Neutrophil (primary cell): ENCODE results near the gene ACBD6.

Experiments
- H3K27ac ChIP-seq: fragments of 200-600 bp; sonication (generic); 2 replicates; pipeline ENCODE4 v1.5.1; 2016; ENCODE audit warnings: mild to moderate bottlenecking, moderate library complexity
- H3K27me3 ChIP-seq: fragments of 200-600 bp; sonication (generic); 2 replicates; pipeline ENCODE4 v1.6.0; 2016; ENCODE audit warnings: mild to moderate bottlenecking
- H3K36me3 ChIP-seq: fragments of 200-600 bp; sonication (generic); 2 replicates; pipeline ENCODE4 v1.5.1; 2017
- H3K4me1 ChIP-seq, 2 experiments: fragments of 200-600 bp in 1 of 2; sonication (generic) in 1 of 2; 1 replicate in 1 of 2; 2 replicates in 1 of 2; pipeline versions ENCODE4 v1.5.1 to v1.6.1; 2013 to 2016; ENCODE audit warnings: low read depth in 1 of 2, low read length in 1 of 2, mild to moderate bottlenecking in 1 of 2, moderate library complexity in 1 of 2; ENCODE audit not compliant: control insufficient read depth in 1 of 2, insufficient read depth in 1 of 2
- H3K4me3 ChIP-seq, 2 experiments: fragments of 200-600 bp in 1 of 2; sonication (generic) in 1 of 2; 1 replicate in 1 of 2; 2 replicates in 1 of 2; pipeline ENCODE4 v1.5.1; 2013 to 2016; ENCODE audit warnings: low read depth in 1 of 2, low read length in 1 of 2, mild to moderate bottlenecking in 1 of 2, moderate library complexity in 1 of 2
- H3K9me3 ChIP-seq: fragments of 200-600 bp; sonication (generic); 2 replicates; pipeline ENCODE4 v1.5.1; 2016
- TF ChIP-seq, protein P1 (sequence below): fragments of 200-600 bp; sonication (generic); IDR thresholded peaks from 2 replicates; pipeline ENCODE4 v1.5.1; 2016; ENCODE audit warnings: antibody characterized with exemption

Gene ACBD6

GRCh38 chr1:180507795-180508724, 5.7 kb upstream of the ACBD6 start:
- Histone ChIP-seq H3K4me1 (peaks cover 7 to 8% of the 10 kb centered on the region in 2 experiments), H3K27ac (no peak overlapping the region), H3K36me3 (no peaks in the 10 kb centered on the region), H3K4me3 (no peak overlapping the region), H3K9me3 (no peaks in the 10 kb centered on the region), H3K27me3 (no peaks in the 10 kb centered on the region)
- TF ChIP-seq, protein P1, sequence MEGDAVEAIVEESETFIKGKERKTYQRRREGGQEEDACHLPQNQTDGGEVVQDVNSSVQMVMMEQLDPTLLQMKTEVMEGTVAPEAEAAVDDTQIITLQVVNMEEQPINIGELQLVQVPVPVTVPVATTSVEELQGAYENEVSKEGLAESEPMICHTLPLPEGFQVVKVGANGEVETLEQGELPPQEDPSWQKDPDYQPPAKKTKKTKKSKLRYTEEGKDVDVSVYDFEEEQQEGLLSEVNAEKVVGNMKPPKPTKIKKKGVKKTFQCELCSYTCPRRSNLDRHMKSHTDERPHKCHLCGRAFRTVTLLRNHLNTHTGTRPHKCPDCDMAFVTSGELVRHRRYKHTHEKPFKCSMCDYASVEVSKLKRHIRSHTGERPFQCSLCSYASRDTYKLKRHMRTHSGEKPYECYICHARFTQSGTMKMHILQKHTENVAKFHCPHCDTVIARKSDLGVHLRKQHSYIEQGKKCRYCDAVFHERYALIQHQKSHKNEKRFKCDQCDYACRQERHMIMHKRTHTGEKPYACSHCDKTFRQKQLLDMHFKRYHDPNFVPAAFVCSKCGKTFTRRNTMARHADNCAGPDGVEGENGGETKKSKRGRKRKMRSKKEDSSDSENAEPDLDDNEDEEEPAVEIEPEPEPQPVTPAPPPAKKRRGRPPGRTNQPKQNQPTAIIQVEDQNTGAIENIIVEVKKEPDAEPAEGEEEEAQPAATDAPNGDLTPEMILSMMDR: no peak

DNA sequence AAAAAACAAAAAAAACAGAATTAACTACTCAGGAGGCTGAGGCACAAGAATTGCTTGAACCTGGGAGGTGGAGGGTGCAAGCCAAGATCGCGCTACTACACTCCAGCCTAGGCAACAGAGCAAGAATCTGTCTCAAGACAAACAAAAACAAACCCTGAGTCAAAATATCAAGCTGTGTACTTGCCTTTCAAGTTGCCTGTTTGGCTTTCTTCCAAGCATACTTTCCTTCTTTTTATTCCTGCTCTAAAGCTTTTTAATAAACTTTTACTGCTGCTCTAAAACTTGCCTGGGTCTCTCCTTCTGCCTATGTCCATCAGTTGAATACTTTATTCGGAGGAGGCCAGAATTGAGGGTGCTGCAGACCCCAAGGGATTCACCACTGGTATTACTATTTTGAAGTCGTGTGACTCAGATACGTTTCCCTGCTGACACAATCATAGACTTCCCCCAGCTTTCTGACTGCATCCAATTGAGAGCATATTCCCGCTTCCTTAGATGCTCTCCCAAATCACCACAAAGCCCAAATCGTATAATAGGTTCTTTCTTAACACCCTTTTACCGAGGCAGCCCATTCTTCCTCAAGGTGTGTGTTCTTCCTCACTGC, 3.5 kb upstream of the ACBD6 start:
- Histone ChIP-seq H3K27me3 (no peaks in the 10 kb centered on the region), H3K4me1 (peaks cover 16 to 18% of the 10 kb centered on the region in 2 experiments), H3K27ac (no peak overlapping the region), H3K36me3 (no peaks in the 10 kb centered on the region), H3K4me3 (no peak overlapping the region), H3K9me3 (no peaks in the 10 kb centered on the region)
- TF ChIP-seq, protein P1: no peak

DNA sequence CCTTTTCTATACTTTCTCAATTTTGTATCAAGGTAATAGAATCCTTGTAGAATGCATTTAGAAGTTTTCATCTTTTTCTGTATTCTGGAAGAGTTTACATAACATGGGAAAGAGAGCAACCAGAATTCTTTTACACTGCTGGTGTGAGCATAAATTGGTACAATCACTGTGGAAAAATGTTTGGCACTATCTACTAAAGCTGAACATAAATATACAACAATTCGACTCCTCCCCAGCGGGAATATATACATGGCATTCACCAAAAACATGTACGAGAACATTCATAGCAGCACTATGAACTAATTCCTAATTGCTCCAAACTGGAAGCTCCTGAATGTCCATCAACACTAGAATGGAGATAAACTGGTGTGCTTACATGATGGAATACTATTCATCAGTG, 1.8 kb upstream of the ACBD6 start:
- no peak overlapping the region for H3K27ac ChIP-seq
- peaks cover 16 to 18% of the 10 kb centered on the region in 2 experiments for H3K4me1 ChIP-seq

DNA sequence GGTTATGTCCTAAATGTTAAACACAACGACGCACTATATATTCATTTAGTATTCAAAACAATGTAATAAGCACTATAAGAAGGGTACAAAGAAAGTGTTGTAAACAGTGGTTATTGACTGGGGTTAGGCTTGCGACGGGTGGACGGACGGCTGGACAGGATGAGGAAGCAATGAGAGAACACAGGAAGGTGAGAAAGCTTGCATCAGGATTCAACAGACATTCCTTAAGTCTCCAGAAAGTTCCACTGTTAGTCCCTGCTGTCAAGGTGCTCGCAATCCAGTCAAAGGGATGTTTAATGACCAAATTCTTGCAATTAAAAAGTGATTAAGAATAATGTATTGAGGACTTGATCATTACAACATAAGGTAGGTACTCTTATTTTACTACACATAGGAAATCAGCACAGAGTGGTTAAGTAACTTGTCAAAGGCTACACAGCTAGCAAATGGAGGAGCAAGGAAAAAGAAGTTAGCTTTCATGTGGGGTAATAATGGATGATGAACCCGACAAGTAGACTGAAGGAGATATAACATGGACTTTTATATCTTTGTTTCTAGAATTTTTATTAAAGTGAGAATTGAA, 994 bp upstream of the ACBD6 start:
- TF ChIP-seq, protein P1: no peak
- H3K27me3 ChIP-seq: no peaks in the 10 kb centered on the region

More for the DNA sequence above, 1.8 kb upstream of the ACBD6 start:
- no peaks in the 10 kb centered on the region for H3K9me3 ChIP-seq
- TF ChIP-seq, protein P1: no peak
- H3K36me3 ChIP-seq: no peaks in the 10 kb centered on the region
- H3K27me3 ChIP-seq: no peaks in the 10 kb centered on the region
- H3K4me3 ChIP-seq: no peak overlapping the region

GRCh38 chr1:180501865-180502360, 464 bp downstream of the ACBD6 start:
- H3K4me1 ChIP-seq: peaks cover 16 to 18% of the 10 kb centered on the region in 2 experiments
- TF ChIP-seq, protein P1: no peak
- H3K27ac ChIP-seq: peak overlapping the region; percentile 73
- peak overlapping the region; percentile 83 to 94 for H3K4me3 ChIP-seq
- H3K27me3 ChIP-seq: no peaks in the 10 kb centered on the region
- no peaks in the 10 kb centered on the region for H3K9me3 ChIP-seq
- no peaks in the 10 kb centered on the region for H3K36me3 ChIP-seq

More for the DNA sequence above, 994 bp upstream of the ACBD6 start:
- H3K4me3 ChIP-seq: peak overlapping the region; percentile 83 to 94
- peak overlapping the region; percentile 73 for H3K27ac ChIP-seq
- peaks cover 16 to 18% of the 10 kb centered on the region in 2 experiments for H3K4me1 ChIP-seq
- H3K9me3 ChIP-seq: no peaks in the 10 kb centered on the region
- H3K36me3 ChIP-seq: no peaks in the 10 kb centered on the region
